PC-9 (cell line): ENCODE data around the gene TMEM59L. TPM values are rescaled to one million over a fixed set of nuclear protein-coding genes. Genes with fewer than 3 reads are reported as not detected.

Experiments used
- BruUV-seq: library from RNA; stranded (reverse); fragments of 400-500 nt; replicated peaks from 2 replicates; lab custom pipeline; 2021; lab: Mats Ljungman, UMichigan
- CTCF ChIA-PET: fragments of 300-600 bp; sonication (Branson Sonifier 250); formaldehyde crosslinking; loops from one replicate; lab custom pipeline; 2022; ENCODE audit warnings: antibody characterized with exemption; lab: Charles Lee
- POLR2A ChIA-PET: fragments of 300-600 bp; sonication (Branson Sonifier 250); formaldehyde crosslinking; loops from one replicate; lab custom pipeline; 2022; ENCODE audit warnings: antibody characterized with exemption; ENCODE audit not compliant: unreplicated experiment; lab: Charles Lee
- DNase-seq, 2 experiments: peaks; one replicate each; pipeline versions ENCODE4 v3.0.0 to v3.0.0-alpha.2; 2015 to 2022; ENCODE audit warnings: mixed read lengths in 1 of 2
- H2AFZ ChIP-seq: fragments of 200-600 bp; sonication (generic); 2 replicates; pipeline ENCODE4 v1.8.1; 2017; ENCODE audit warnings: antibody characterized with exemption
- H3F3A ChIP-seq: fragments of 200-600 bp; sonication (generic); 2 replicates; pipeline ENCODE4 v1.8.1; 2017; ENCODE audit warnings: antibody characterized with exemption, mild to moderate bottlenecking, low read depth; ENCODE audit not compliant: insufficient read depth
- H3K27ac ChIP-seq: fragments of 200-600 bp; sonication (generic); 2 replicates; pipeline ENCODE4 v1.6.1; 2016; ENCODE audit warnings: mixed run types
- H3K27me3 ChIP-seq: fragments of 200-600 bp; sonication (generic); 2 replicates; pipeline ENCODE4 v1.6.1; 2016; ENCODE audit warnings: low read depth, mixed run types; ENCODE audit not compliant: insufficient read depth
- H3K36me3 ChIP-seq: fragments of 200-600 bp; sonication (generic); 2 replicates; pipeline ENCODE4 v1.6.1; 2016; ENCODE audit warnings: low read depth, mixed run types
- H3K4me1 ChIP-seq: fragments of 200-600 bp; sonication (generic); replicated peaks from 2 replicates; pipeline ENCODE4 v1.6.1; 2016; ENCODE audit warnings: mixed run types; ENCODE audit not compliant: insufficient read depth
- H3K4me2 ChIP-seq: fragments of 200-600 bp; sonication (generic); 2 replicates; pipeline ENCODE4 v1.6.1; 2017; ENCODE audit warnings: mixed run types
- H3K4me3 ChIP-seq: fragments of 200-600 bp; sonication (generic); 2 replicates; pipeline ENCODE4 v1.6.1; 2016; ENCODE audit warnings: mixed run types
- H3K79me2 ChIP-seq: fragments of 200-600 bp; sonication (generic); 2 replicates; pipeline ENCODE4 v1.6.1; 2017; ENCODE audit warnings: low read depth, mixed run types
- H3K9me2 ChIP-seq: fragments of 200-600 bp; sonication (generic); 2 replicates; pipeline ENCODE4 v1.8.1; 2017; ENCODE audit warnings: mild to moderate bottlenecking; ENCODE audit not compliant: insufficient read depth
- H3K9me3 ChIP-seq: fragments of 200-600 bp; sonication (generic); 2 replicates; pipeline ENCODE4 v1.8.1; 2016; ENCODE audit warnings: low read depth; ENCODE audit not compliant: insufficient read depth
- H4K20me1 ChIP-seq: fragments of 200-600 bp; sonication (generic); 2 replicates; pipeline ENCODE4 v1.8.1; 2017; ENCODE audit not compliant: insufficient read depth
- CTCF ChIP-seq: fragments of 200-600 bp; sonication (generic); conservative IDR thresholded peaks from 2 replicates; pipeline ENCODE4 v1.6.1; 2017; ENCODE audit warnings: mixed run types, antibody characterized with exemption, mild to moderate bottlenecking, moderate library complexity
- EZH2 ChIP-seq: fragments of 200-600 bp; sonication (generic); IDR thresholded peaks from 2 replicates; pipeline ENCODE4 v1.8.0; 2017; ENCODE audit warnings: antibody characterized with exemption, low read depth
- intact Hi-C: fragments of 100-400 bp; cut with micrococcal nuclease; formaldehyde crosslinking; loops from one replicate; pipeline ENCODE4 v1.10.0; 2022; ENCODE audit not compliant: unreplicated experiment
- total RNA-seq: library from RNA; stranded (reverse); gene quantifications from 2 replicates; pipeline ENCODE4 v1.2.3, GENCODE V29; 2021

TMEM59L gene
- total RNA-seq, 1 experiment from 2014 or later, result 0.65 TPM

- Histone ChIP-seq H3K9me3 (no peaks in the 10 kb centered on the region), H3K4me3 (peak overlapping the region; percentile 53; the same call in 1 of the 2 replicates), H3K36me3 (no peaks in the 10 kb centered on the region), H2AFZ (no peak overlapping the region), H3K9me2 (no peaks in the 10 kb centered on the region), H3K4me1 (peaks cover 26% of the 10 kb centered on the region), H3K27me3 (peaks cover 78% of the 10 kb centered on the region), H3F3A (peaks cover 44% of the 10 kb centered on the region; the same call in 1 of the 2 replicates), H4K20me1 (no peaks in the 10 kb centered on the region), H3K4me2 (peak overlapping the region; percentile 86), H3K27ac (no peak overlapping the region), H3K79me2 (no peaks in the 10 kb centered on the region)
- ChIA-PET CTCF (no interaction called here), POLR2A (interaction anchor here (0.6 kb wide), 1 partner anchor 19 kb away, joined by 5 read pairs; no protein-coding TSS in a partner anchor)
- intact Hi-C loops, result loop anchor here (10.0 kb wide), 1 partner anchor 157 kb away; no protein-coding TSS in a partner anchor
- no TSS peak for BruUV-seq
- TF ChIP-seq CTCF (no peak), EZH2 (no peak)
- DNase-seq, result no peak
Observed at GRCh38 chr19:18608102-18608804, 4.4 kb upstream of the TMEM59L start.

GRCh38 chr19:18608805-18609716 lies 3.6 kb upstream of the TMEM59L start:
- Histone ChIP-seq H3K4me3 (no peak overlapping the region), H3F3A (peaks cover 41% of the 10 kb centered on the region; the same call in 1 of the 2 replicates), H2AFZ (no peak overlapping the region), H3K4me1 (peaks cover 26% of the 10 kb centered on the region), H3K79me2 (no peaks in the 10 kb centered on the region), H3K4me2 (no peak overlapping the region), H3K9me2 (no peaks in the 10 kb centered on the region), H4K20me1 (no peaks in the 10 kb centered on the region), H3K36me3 (no peaks in the 10 kb centered on the region), H3K9me3 (no peaks in the 10 kb centered on the region), H3K27ac (no peak overlapping the region), H3K27me3 (peaks cover 86% of the 10 kb centered on the region)
- TF ChIP-seq CTCF (no peak), EZH2 (no peak)
- BruUV-seq, result no TSS peak
- ChIA-PET POLR2A (no interaction called here), CTCF (no interaction called here)
- intact Hi-C loops, result loop anchor here (10.0 kb wide), 1 partner anchor 156 kb away; no protein-coding TSS in a partner anchor
- DNase-seq, result no peak

GRCh38 chr19:18609717-18610051 lies 3.0 kb upstream of the TMEM59L start:
- Histone ChIP-seq H3K9me3 (no peaks in the 10 kb centered on the region), H3K79me2 (no peaks in the 10 kb centered on the region), H3K4me1 (peaks cover 26% of the 10 kb centered on the region), H4K20me1 (no peaks in the 10 kb centered on the region), H3K4me2 (no peak overlapping the region; the same call in 1 of the 2 replicates), H3K4me3 (no peak overlapping the region), H3K27ac (no peak overlapping the region), H3K36me3 (no peaks in the 10 kb centered on the region), H3K9me2 (no peaks in the 10 kb centered on the region), H2AFZ (no peak overlapping the region), H3F3A (peaks cover 35% of the 10 kb centered on the region; the same call in 1 of the 2 replicates), H3K27me3 (peaks cover 90% of the 10 kb centered on the region)
- BruUV-seq, result no TSS peak
- CTCF ChIA-PET, result interaction anchor here (0.5 kb wide), 1 partner anchor 235 kb away, joined by 13 read pairs; no protein-coding TSS in a partner anchor
- no peak for TF ChIP-seq EZH2
- TF ChIP-seq CTCF, result no peak
- POLR2A ChIA-PET, result interaction anchor here (0.6 kb wide), 1 partner anchor 276 kb away, joined by 16 read pairs; no protein-coding TSS in a partner anchor
- DNase-seq, result no peak
- intact Hi-C loops, result loop anchor here (10.0 kb wide), 1 partner anchor 155 kb away; no protein-coding TSS in a partner anchor
